GM21825 (cell line): ENCODE measurements around the gene PHTF2.
"Not testable (repeated sequence)": the region's sequence is repeated elsewhere in the genome, so short reads cannot be mapped to it uniquely, and the experiment has no call there.

Experiments
- ATAC-seq: cut with Tn5 transposase; IDR thresholded peaks from one replicate; pipeline ENCODE4 v1.9.1; 2021; ENCODE audit warnings: mild to moderate bottlenecking, moderate library complexity; ENCODE audit not compliant: unreplicated experiment

The PHTF2 gene

DNA sequence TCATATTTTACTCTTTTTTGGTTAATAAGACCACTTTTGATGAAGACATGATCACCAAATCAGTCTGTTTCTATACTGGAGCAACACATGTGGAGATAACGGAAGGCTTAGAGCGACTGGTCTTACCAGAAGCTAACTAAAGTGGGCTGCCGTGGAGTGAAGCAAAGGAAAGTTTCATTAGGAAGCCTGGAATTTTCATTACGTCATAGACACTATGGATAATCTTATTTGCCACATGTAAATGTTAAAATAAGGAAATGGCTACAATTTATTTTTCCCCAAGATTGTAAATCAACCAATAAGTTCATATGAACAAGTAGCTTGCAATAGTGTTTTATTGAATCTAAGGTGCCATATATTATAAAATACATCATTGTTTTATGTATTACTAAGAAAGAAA, 185.4 kb downstream of the PHTF2 start:
- ATAC-seq, result no peak

- ATAC-seq, result no peak
These were observed 186.8 kb downstream of the PHTF2 start for GRCh38 chr7:77985232-77985973.

- ATAC-seq, result no peak
These were observed 187.4 kb downstream of the PHTF2 start for GRCh38 chr7:77985974-77986339.

DNA sequence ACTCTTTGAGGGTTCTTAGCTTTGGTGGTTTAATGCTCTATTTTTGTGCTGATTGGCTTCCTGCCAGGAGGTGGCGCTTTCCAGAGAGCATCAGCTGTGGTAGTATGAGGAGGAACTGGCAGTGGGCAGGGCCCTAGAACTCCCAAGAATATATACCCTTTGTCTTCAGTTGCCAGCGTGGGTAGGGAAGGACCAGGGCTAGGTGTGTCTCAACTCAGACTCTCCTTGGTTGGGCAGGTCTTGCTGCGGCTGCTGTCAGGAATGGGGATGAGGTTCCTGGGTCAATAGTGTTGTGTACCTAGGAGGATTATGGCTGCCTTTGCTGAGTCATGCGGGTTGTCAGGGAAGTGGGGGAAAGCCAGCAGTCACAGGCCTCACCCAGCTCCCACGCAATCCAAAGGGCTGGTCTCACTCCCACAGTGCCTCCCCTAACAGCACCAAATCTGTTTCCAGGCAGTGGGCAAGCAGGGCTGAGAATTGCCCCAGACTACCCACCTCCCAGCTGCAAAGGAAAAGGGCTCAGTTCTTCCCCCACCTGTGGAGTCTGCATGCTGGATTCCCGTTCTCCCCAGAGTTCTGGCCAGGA, 191.5 kb downstream of the PHTF2 start:
- ATAC-seq, result no peak

DNA sequence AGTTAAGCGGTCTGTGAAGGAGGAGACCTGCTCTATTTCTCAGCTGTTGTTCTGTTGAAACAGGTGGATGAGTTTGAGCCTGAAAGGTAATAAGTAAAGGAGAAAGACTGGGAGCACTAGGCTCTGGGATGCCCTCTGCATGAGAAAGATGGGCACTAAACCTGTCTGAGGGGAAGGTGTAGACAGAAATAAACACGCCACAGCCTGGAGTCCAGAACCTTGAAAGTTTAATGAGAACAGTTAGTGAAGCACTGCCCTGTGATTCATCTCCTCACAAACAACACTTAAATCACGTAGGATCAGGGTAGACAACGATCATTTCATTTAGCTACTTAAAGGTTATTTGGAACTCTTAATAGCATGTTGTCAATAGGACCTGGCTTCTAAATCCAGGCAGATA, 193.1 kb downstream of the PHTF2 start:
- ATAC-seq, result no peak

DNA sequence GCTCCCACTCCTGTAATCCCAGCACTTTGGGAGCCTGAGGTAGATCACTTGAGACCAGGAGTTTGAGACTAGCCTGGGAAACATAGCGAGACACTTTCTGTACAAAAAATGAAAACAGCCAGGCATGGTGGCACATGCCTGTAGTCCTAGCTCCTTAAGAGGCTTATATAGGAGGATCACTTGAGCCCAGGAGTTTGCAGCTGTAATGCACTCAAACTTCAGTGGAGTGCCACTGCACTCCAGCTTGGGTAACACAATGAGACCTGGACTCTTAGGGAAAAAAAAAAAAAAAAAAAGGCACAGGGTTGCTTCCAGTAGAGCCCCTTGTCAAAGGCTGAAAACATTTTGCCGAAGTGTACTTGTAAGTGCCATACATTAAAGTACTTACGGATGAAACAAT, 195.3 kb downstream of the PHTF2 start:
- ATAC-seq, result no peak

- ATAC-seq, result no peak
These were observed 197.1 kb downstream of the PHTF2 start for GRCh38 chr7:77995717-77996116.

GRCh38 chr7:77999168-77999567, 200.6 kb downstream of the PHTF2 start:
- ATAC-seq, result not testable (repeated sequence)

DNA sequence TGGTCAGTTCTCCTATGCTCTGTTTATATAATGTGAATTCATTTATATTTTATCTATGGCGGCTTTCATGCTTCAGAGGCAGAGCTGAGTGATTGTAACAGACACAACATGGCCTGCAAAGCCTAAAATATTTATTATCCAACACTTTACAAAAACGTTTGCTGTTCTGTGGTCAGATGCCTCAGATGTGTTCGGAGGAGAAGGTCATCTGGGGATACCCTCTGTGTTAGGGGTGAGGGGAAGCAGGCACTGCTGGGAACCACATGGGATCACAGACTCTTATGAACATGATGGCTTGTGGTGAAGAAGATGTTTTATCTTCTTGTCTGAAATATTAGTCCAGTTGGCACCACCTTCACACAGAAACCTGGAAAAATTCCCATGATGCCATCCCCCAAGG, 203.4 kb downstream of the PHTF2 start:
- no peak for ATAC-seq

GRCh38 chr7:78002715-78003114, 204.1 kb downstream of the PHTF2 start:
- no peak for ATAC-seq

DNA sequence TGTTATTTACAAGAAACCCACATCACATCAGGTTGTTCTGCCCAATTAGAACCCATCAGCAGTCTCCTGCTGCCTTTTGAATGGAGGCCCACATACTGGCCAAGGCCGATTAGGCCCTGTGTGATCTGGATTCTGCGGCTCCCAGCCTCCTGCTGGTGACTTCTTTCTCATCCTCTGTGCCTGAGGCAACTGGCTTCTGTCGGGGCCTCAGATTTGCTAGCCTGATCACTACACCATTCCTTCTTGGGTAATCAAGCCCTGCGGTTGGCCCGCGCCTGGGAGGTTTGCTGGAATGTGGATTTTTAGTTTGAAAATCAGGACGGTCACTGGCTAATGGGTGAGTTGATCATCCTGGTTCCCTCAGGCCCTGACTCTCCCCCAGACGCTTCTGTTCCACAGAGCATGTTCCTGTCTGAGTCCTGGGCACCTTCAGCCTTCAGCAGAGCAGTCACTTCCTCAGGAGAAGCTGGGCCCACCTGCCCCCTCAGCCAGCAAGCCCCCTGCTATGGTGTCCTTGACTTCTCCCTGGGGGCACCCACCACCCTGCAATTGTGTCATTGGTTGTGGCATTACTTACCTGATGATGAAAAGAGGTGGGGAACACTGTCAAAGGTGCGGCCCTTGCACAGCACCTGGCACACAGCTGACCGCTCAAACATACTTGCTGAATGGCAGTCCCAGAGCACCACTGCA, 207.6 kb downstream of the PHTF2 start:
- no peak for ATAC-seq
